DND-41 (cell line): ENCODE data around the gene KCNJ1.

Source experiments
- CTCF ChIP-seq: IDR thresholded peaks from 2 replicates; pipeline ENCODE4 v1.5.1; 2012; ENCODE audit warnings: borderline replicate concordance, low read length, moderate library complexity, mild to moderate bottlenecking; ENCODE audit not compliant: poor library complexity, severe bottlenecking; ENCODE audit errors: extremely low read depth
- EZH2 ChIP-seq: IDR thresholded peaks from 3 replicates; pipeline ENCODE4 v1.6.1; 2012; ENCODE audit warnings: borderline replicate concordance, low read depth, mild to moderate bottlenecking, moderate library complexity, low read length, inconsistent platforms; ENCODE audit not compliant: severe bottlenecking

DNA sequence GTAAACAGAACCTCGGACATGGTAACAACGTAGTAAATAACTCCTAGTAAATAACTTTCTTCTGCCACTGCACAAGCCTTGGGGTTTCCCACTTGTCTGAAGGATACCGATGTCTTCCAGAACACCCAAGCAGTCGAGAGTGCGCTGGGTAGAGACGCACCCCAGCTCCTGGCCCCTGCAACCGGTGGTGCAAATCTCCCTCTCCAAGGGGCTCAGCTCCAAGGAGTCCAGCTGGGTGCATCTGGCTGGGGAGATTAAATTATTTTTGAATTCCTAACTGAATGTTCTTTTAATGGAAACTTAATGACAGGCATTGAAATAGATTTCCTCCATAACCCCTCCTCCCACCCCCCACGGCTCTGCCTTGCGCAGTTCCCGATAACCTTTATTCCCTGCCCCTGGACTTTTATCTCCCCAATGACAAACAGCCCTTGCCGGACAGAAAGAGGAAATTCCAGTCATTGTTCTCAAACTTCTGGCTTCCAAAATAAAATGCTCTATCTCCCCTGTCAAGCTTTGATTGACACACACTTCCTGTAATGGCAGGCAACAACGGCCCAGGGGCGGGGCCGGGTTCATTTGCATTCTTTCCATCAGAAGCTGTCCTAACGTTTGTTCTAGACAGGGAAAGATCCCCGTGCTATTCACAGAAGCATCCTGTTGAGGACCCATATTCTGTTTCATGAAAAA, 31.2 kb downstream of the KCNJ1 start:
- TF ChIP-seq CTCF (no peak), EZH2 (no peak)
